ENCODE results near the gene PARD6G.

- TF ChIP-seq CTCF (conservative IDR thresholded peaks at IDR 0.05; ENCODE audit: low read depth in 2 of 2) (no peak), ZNF114 (CRISPR knock-in tag; IDR thresholded peaks at IDR 0.05) (no peak), JUNB (IDR thresholded peaks at IDR 0.05; ENCODE audit: unreplicated experiment) (no peak)
These were observed 88.9 kb downstream of the PARD6G start for GRCh38 chr18:80158365-80158764.
